HepG2 (cell line): ENCODE results near the gene METRN. TPM values are rescaled to one million over a fixed set of nuclear protein-coding genes. Genes with fewer than 3 reads are reported as not detected.
A peak's percentile ranks its signal among the peaks of the same experiment; 100 is the strongest.

ENCODE experiments used
- ADNP ChIP-seq: sonication (generic); formaldehyde crosslinking; IDR thresholded peaks from 2 replicates; pipeline ENCODE4 v1.4.0; 2020; ENCODE audit warnings: missing genetic modification reagents
- AGO1 ChIP-seq: fragments of 200-400 bp; formaldehyde crosslinking; IDR thresholded peaks from 2 replicates; pipeline ENCODE4 v1.6.1; 2017; ENCODE audit warnings: mild to moderate bottlenecking, low read depth, low read length, moderate library complexity; ENCODE audit not compliant: poor library complexity, severe bottlenecking
- CREB1 ChIP-seq, 2 experiments: fragments of 450-650 bp in 1 of 2; IDR thresholded peaks; 2 replicates each; pipeline ENCODE4 v1.6.1; 2016 to 2017; ENCODE audit warnings: control low read depth in 1 of 2, mild to moderate bottlenecking in 1 of 2, missing compliant biosample characterization in 1 of 2, missing genetic modification characterization in 1 of 2
- HCFC1 ChIP-seq: fragments of 150-350 bp; IDR thresholded peaks from 2 replicates; pipeline ENCODE4 v1.6.1; 2014; ENCODE audit warnings: low read depth, low read length
- JDP2 ChIP-seq: sonication (generic); formaldehyde crosslinking; IDR thresholded peaks from 2 replicates; pipeline ENCODE4 v1.8.1; 2022; ENCODE audit warnings: missing genetic modification reagents, borderline replicate concordance
- KDM1A ChIP-seq: IDR thresholded peaks from 2 replicates; pipeline ENCODE4 v1.6.1; 2016; ENCODE audit warnings: missing compliant biosample characterization
- KLF11 ChIP-seq: IDR thresholded peaks from 2 replicates; pipeline ENCODE4 v1.6.1; 2016; ENCODE audit warnings: missing compliant biosample characterization
- MEF2D ChIP-seq: sonication (generic); formaldehyde crosslinking; IDR thresholded peaks from 2 replicates; pipeline ENCODE4 v1.5.1; 2020; ENCODE audit warnings: mild to moderate bottlenecking, missing genetic modification reagents
- MLLT10 ChIP-seq: sonication (generic); formaldehyde crosslinking; IDR thresholded peaks from 2 replicates; pipeline ENCODE4 v1.4.0; 2020; ENCODE audit warnings: missing genetic modification reagents
- MTF1 ChIP-seq: sonication (generic); formaldehyde crosslinking; IDR thresholded peaks from 2 replicates; pipeline ENCODE4 v1.5.0; 2020; ENCODE audit warnings: missing genetic modification reagents
- MYNN ChIP-seq: sonication (generic); formaldehyde crosslinking; IDR thresholded peaks from 2 replicates; pipeline ENCODE4 v1.4.0; 2020; ENCODE audit warnings: mild to moderate bottlenecking, low read depth, missing genetic modification reagents
- NCOA5 ChIP-seq: sonication (generic); formaldehyde crosslinking; IDR thresholded peaks from 2 replicates; pipeline ENCODE4 v1.4.0; 2020; ENCODE audit warnings: missing genetic modification reagents
- NFKB2 ChIP-seq: sonication (generic); formaldehyde crosslinking; IDR thresholded peaks from 2 replicates; pipeline ENCODE4 v1.4.0; 2020; ENCODE audit warnings: missing genetic modification reagents, borderline replicate concordance
- SKI ChIP-seq: fragments of 450-650 bp; IDR thresholded peaks from one replicate; pipeline ENCODE4 v1.6.1; 2018; ENCODE audit warnings: mild to moderate bottlenecking; ENCODE audit not compliant: partially characterized antibody
- SMYD3 ChIP-seq: sonication (generic); formaldehyde crosslinking; IDR thresholded peaks from 2 replicates; pipeline ENCODE4 v1.8.1; 2023; ENCODE audit warnings: mild to moderate bottlenecking, missing genetic modification reagents
- SRSF9 ChIP-seq: fragments of 200-400 bp; formaldehyde crosslinking; IDR thresholded peaks from 2 replicates; pipeline ENCODE4 v1.6.1; 2018; ENCODE audit warnings: borderline replicate concordance, mild to moderate bottlenecking, low read depth, low read length; ENCODE audit not compliant: insufficient read depth, poor library complexity, severe bottlenecking
- WIZ ChIP-seq: sonication (generic); formaldehyde crosslinking; IDR thresholded peaks from 2 replicates; pipeline ENCODE4 v1.5.1; 2020; ENCODE audit warnings: mild to moderate bottlenecking, missing genetic modification reagents
- ZBTB1 ChIP-seq: sonication (generic); formaldehyde crosslinking; IDR thresholded peaks from 2 replicates; pipeline ENCODE4 v1.4.0; 2020; ENCODE audit warnings: missing genetic modification reagents, borderline replicate concordance
- ZBTB20 ChIP-seq: sonication (generic); formaldehyde crosslinking; IDR thresholded peaks from 2 replicates; pipeline ENCODE4 v1.8.1; 2023; ENCODE audit warnings: missing genetic modification reagents, low read depth, mild to moderate bottlenecking, borderline replicate concordance
- ZMAT3 ChIP-seq: sonication (generic); formaldehyde crosslinking; conservative IDR thresholded peaks from 2 replicates; pipeline ENCODE4 v1.7.0; 2021; ENCODE audit warnings: missing genetic modification reagents
- ZNF224 ChIP-seq: sonication (generic); formaldehyde crosslinking; IDR thresholded peaks from 2 replicates; pipeline ENCODE4 v1.5.0; 2020; ENCODE audit warnings: mild to moderate bottlenecking, missing genetic modification reagents
- ZNF251 ChIP-seq: sonication (generic); formaldehyde crosslinking; IDR thresholded peaks from 2 replicates; pipeline ENCODE4 v1.9.0; 2021; ENCODE audit warnings: mild to moderate bottlenecking, missing genetic modification reagents
- ZNF317 ChIP-seq: sonication (generic); formaldehyde crosslinking; IDR thresholded peaks from 2 replicates; pipeline ENCODE4 v1.5.0; 2020; ENCODE audit warnings: mild to moderate bottlenecking, missing genetic modification reagents
- ZNF577 ChIP-seq: sonication (generic); formaldehyde crosslinking; IDR thresholded peaks from 2 replicates; pipeline ENCODE4 v1.4.0; 2020; ENCODE audit warnings: mild to moderate bottlenecking, low read depth, missing genetic modification reagents, borderline replicate concordance
- ZNF790 ChIP-seq: sonication (generic); formaldehyde crosslinking; IDR thresholded peaks from 2 replicates; pipeline ENCODE4 v1.8.0; 2022; ENCODE audit warnings: missing genetic modification reagents, mild to moderate bottlenecking, borderline replicate concordance
- ZSCAN20 ChIP-seq: sonication (generic); formaldehyde crosslinking; IDR thresholded peaks from 2 replicates; pipeline ENCODE4 v1.4.0; 2020; ENCODE audit warnings: missing genetic modification reagents, mild to moderate bottlenecking, borderline replicate concordance
- ZSCAN29 ChIP-seq: sonication (generic); formaldehyde crosslinking; conservative IDR thresholded peaks from 2 replicates; pipeline ENCODE4 v1.4.0; 2020; ENCODE audit warnings: mild to moderate bottlenecking, missing genetic modification reagents
- polyA plus RNA-seq, 8 experiments: library from polyadenylated mRNA; depleted of rRNA in 3 of 8; stranded (reverse) in 7 of 8; unstranded in 1 of 8; fragments of >200 nt; fragmentation: Illumina TruSeq in 4 of 8; extraction: Trizol in 4 of 8; gene quantifications; 2 replicates each; pipeline versions ENCODE4 v1.2.1 to v1.2.3, GENCODE V29; 2011 to 2016; ENCODE audit warnings: low read depth in 4 of 8, missing spikeins in 1 of 8, mixed read lengths in 1 of 8; ENCODE audit not compliant: insufficient read depth in 1 of 8
- total RNA-seq, 5 experiments: library from RNA; depleted of rRNA; stranded (reverse); fragments of >200 nt; fragmentation: Illumina TruSeq; extraction: Trizol; gene quantifications; 2 replicates each; pipeline ENCODE4 v1.2.3, GENCODE V29; 2016; ENCODE audit warnings: low read depth in 1 of 5
- TF ChIP-seq, protein P1 (sequence below): IDR thresholded peaks from 2 replicates; pipeline ENCODE4 v1.6.1; 2018; ENCODE audit warnings: missing genetic modification reagents, mild to moderate bottlenecking, missing compliant biosample characterization
- TF ChIP-seq, protein P2 (sequence below): sonication (generic); formaldehyde crosslinking; IDR thresholded peaks from 2 replicates; pipeline ENCODE4 v1.8.0; 2022; ENCODE audit warnings: mild to moderate bottlenecking, missing genetic modification reagents, borderline replicate concordance

The METRN gene
- total and polyA plus RNA-seq, 2 of the 13 experiments (the other 11 are each of a cell fraction or from before 2014, with no cell fraction given) = 25.5 to 46.1 TPM

DNA sequence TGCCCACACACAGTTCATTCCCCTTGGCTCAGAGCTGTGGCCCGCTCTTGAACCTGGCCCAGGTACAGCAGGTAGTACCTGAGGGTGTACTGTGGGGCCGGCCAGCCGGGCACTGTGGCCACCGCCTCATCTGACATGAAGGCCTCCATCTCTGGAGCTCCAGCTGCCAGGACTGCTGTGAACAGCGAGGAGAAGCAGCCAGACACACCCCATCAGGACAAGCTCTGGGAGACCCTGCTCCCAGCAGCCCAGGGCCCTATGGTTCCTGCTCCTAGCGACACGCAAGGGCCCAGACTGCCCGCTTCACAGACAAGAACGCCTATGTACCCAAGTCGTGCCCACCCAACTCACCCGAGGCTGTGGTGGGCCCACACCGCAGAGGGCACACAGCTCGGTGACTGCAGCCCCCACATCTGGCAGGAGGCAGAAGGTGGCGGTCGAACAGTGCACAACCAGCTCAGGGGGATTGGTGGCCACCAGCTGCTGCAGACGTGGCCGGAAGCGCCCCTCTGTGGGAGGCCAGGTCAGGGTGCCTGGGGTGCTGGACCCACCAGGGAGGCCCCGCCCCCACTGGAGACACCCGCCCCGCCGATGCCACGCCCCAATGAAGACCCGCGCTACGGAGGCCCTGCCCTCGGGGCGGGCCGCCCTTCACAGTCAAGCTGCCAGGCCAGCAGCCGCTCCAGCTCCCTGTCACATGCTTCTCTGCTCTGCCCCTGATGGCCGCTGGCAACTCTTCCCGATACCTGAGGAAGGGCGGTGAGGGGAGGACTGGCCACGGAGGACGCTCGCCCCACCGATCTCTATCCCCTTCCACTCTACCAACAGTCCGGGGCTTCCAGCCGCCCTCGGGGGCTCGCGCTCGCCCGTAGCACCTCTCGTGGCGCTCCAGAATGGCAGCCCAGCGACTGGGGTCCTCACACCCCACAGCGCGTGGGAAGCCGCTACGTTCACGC lies 35.8 kb upstream of the METRN start (continued):
- TF ChIP-seq, protein P1, sequence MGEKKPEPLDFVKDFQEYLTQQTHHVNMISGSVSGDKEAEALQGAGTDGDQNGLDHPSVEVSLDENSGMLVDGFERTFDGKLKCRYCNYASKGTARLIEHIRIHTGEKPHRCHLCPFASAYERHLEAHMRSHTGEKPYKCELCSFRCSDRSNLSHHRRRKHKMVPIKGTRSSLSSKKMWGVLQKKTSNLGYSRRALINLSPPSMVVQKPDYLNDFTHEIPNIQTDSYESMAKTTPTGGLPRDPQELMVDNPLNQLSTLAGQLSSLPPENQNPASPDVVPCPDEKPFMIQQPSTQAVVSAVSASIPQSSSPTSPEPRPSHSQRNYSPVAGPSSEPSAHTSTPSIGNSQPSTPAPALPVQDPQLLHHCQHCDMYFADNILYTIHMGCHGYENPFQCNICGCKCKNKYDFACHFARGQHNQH = no peak
- TF ChIP-seq ADNP (CRISPR knock-in tag) (no peak), KDM1A (no peak), ZNF317 (CRISPR knock-in tag) (peak; percentile 46; the same call in 1 of the 2 replicates), ZNF251 (CRISPR knock-in tag) (no peak), ZBTB20 (CRISPR knock-in tag) (no peak; the same call in 1 of the 2 replicates), SMYD3 (CRISPR knock-in tag) (no peak), MYNN (CRISPR knock-in tag) (no peak), ZNF577 (CRISPR knock-in tag) (no peak), NCOA5 (CRISPR knock-in tag) (no peak), CREB1 (IDR thresholded peaks at IDR 0.05) (no peak), CREB1 (CRISPR knock-in tag; IDR thresholded peaks at IDR 0.05) (no peak), MTF1 (CRISPR knock-in tag) (no peak), ZSCAN29 (CRISPR knock-in tag) (no peak), ZNF790 (CRISPR knock-in tag) (0 out of 2 replicates have a peak, but pooled peaks have one; percentile 32), SKI (no peak), ZSCAN20 (CRISPR knock-in tag) (no peak), ZNF224 (CRISPR knock-in tag) (peak; percentile 42; the same call in 1 of the 2 replicates), MEF2D (CRISPR knock-in tag) (no peak), NFKB2 (CRISPR knock-in tag) (no peak; the same call in 1 of the 2 replicates), SRSF9 (no peak), MLLT10 (no peak), ZBTB1 (CRISPR knock-in tag) (no peak), AGO1 (peak; percentile 29), HCFC1 (no peak), KLF11 (CRISPR knock-in tag) (no peak), JDP2 (CRISPR knock-in tag) (no peak), WIZ (CRISPR knock-in tag) (0 out of 2 replicates have a peak, but pooled peaks have one; percentile 65), ZMAT3 (CRISPR knock-in tag) (no peak)
- TF ChIP-seq, protein P2, sequence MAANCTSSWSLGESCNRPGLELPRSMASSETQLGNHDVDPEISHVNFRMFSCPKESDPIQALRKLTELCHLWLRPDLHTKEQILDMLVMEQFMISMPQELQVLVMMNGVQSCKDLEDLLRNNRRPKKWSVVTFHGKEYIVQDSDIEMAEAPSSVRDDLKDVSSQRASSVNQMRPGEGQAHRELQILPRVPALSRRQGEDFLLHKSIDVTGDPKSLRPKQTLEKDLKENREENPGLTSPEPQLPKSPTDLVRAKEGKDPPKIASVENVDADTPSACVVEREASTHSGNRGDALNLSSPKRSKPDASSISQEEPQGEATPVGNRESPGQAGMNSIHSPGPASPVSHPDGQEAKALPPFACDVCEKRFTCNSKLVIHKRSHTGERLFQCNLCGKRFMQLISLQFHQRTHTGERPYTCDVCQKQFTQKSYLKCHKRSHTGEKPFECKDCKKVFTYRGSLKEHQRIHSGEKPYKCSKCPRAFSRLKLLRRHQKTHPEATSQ (CRISPR knock-in tag) = no peak
